NCI-H2171 treated with DMSO at 0.1 percent for 48 hours (cell line): ENCODE results near the gene ODAM.
"Not testable (repeated sequence)": the region's sequence is repeated elsewhere in the genome, so short reads cannot be mapped to it uniquely, and the experiment has no call there.

ENCODE experiments used
- DNase-seq: peaks from one replicate; lab custom pipeline; 2025; lab: John Stamatoyannopoulos, UW

Gene ODAM

DNA sequence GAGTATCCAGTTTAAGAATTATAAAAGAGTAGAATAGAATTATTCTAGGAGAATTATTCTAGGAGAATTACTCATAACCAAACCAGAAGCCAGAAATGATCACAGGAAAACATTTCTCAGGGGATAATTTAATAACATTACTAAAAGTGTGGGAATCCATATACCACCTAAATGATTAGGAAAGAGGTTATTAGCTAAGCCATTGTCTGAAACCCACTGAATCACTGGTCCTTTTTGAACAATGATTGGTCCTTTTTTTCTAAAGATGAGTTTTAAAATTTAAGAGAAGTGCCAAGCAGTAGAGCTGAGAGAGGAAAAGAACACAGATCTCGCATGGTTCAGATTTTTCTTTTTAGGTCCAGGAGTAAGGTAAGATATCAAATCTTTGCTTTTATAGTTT is at the start of gene ODAM:
ODAM (plus strand) TSS at position 301 of the 400 bp plus-strand sequence. CDS start 819 bp downstream, outside the sequence.
- DNase-seq = no peak

DNA sequence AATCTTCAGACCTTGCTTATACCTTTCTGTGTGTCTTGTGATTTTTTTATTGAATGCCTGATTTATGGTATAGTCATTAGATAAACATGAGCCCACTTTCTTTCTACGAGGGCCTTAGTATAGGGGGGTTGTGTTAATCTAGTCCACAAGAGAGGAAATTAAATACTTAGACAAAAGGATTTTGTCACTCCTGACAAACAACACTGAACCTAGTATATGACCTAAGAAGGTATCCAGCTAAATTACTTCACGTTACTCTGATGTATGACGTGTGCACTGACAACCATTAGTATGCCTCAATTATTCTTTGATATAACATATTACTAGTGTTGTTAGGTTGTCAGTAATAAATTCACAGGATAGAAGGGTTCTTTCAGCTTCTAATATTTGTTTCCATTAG is 44.3 kb upstream of the ODAM start:
- no peak for DNase-seq

DNA sequence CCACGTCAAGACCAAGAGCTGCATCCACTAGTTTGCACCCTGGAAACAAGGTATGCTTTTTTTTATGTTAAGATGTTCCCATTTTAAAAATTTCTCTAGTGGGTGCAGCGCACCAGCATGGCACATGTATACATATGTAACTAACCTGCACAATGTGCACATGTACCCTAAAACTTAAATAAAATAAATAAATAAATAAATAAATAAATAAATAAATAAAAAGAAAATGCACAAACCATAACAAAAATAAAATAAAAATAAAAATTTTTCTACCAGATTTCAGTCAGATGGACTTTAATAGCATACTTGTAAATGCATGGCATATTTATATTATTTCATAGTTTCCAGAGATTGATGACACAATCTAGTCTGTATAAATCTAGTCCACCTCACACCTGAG is 43.4 kb upstream of the ODAM start:
- DNase-seq = no peak

- DNase-seq = no peak
Measured at GRCh38 chr4:70153937-70154336, 41.6 kb upstream of the ODAM start, which contains the start of gene PRR27. TSS of gene PRR27 (plus strand) at chr4:70154237. CDS start at chr4:70154376, 139 bp downstream.

DNA sequence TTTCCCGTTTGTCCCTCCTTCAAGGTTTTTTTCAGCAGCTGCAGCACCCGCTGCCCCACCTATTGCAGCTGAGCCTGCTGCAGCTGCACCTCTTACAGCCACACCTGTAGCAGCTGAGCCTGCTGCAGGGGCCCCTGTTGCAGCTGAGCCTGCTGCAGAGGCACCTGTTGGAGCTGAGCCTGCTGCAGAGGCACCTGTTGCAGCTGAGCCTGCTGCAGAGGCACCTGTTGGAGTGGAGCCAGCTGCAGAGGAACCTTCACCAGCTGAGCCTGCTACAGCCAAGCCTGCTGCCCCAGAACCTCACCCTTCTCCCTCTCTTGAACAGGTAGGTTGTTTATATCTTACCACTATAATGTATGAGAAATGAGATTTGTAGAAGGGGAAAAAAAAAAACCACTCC is 36.9 kb upstream of the ODAM start:
- DNase-seq = no peak

GRCh38 chr4:70177090-70177489 is 18.4 kb upstream of the ODAM start:
- DNase-seq = no peak

- DNase-seq = no peak
Measured at GRCh38 chr4:70178075-70178660, 17.4 kb upstream of the ODAM start.

GRCh38 chr4:70179811-70180210 is 15.7 kb upstream of the ODAM start:
- DNase-seq = no peak

- DNase-seq = no peak
Measured at GRCh38 chr4:70181864-70182263, 13.7 kb upstream of the ODAM start.

GRCh38 chr4:70182517-70183167 is 12.9 kb upstream of the ODAM start:
- DNase-seq = no peak

GRCh38 chr4:70183168-70183939 is 12.2 kb upstream of the ODAM start:
- peak; percentile 21 for DNase-seq

DNA sequence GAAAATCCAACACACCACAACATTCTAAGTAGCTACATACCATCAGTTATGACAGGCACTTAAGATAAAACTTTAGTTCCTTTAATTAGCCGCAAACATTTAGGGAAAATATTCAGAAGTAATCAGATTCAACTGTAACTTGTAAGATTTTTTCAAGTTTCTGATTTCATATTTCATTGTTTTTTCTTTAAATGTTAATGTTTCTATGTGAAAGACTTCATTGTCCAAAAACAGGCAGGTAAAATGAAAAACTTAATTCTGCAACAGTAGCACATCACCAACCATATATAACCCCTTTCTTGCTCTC is 11.6 kb upstream of the ODAM start:
- no peak for DNase-seq

GRCh38 chr4:70187216-70187615 is 8.3 kb upstream of the ODAM start:
- DNase-seq = no peak

DNA sequence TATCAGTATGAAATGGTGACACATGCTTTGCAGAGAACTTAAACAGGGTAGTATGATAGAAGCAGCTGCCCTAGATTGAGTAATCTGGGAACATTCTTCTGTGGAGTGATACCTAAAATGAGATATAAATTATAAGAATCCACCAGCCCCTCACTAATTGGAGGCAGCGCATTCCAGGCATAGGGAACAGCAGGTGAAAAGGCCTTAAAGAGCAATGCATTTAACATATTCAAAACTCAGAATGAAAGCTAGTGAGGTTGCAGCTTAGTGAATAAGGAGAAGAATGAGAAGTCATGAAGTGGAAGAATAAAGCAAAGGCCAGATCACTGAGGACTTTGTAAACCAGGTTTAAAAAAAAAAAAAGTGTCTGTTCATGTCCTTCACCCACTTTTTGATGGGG is 4.9 kb upstream of the ODAM start:
- DNase-seq = no peak

DNA sequence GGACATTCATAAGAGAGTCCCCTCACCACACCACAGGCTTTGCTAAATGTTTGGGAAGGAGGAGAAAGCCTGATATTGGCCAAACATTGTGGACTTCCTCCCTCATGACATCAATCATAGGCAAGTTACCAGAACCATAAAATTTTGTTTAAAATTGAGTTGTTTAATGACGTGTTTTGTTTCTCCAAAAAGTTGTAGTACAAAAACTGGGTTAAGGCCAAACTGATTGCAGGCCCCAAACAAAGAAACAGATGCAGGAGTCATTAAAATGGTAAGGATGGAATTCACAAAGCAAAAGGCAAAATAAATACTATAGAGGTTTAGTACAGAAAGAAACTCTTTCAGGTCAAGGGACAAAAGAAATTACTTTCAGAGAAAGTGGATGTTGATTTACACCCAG is 3.9 kb upstream of the ODAM start:
- DNase-seq = no peak

DNA sequence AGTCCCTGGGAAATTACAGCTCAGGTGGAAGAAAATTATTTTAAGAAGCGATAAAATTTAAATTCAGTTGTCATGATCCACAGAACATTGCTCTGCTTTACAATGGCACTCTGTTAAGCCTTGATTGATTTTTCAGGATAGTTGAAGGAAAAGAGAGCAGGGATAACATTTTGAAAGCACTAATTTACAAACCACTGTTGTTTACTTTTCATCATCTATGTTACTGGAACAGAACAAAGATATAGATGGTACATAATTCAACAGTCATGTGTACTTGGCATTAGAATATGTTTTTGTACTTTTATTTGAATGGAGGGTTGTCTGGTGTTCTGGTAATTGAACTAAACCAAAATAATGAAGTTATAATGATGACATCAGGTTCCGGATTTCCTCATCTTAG is 2.6 kb upstream of the ODAM start:
- no peak for DNase-seq

GRCh38 chr4:70196857-70197256 is 1.3 kb downstream of the ODAM start:
- DNase-seq = no peak

DNA sequence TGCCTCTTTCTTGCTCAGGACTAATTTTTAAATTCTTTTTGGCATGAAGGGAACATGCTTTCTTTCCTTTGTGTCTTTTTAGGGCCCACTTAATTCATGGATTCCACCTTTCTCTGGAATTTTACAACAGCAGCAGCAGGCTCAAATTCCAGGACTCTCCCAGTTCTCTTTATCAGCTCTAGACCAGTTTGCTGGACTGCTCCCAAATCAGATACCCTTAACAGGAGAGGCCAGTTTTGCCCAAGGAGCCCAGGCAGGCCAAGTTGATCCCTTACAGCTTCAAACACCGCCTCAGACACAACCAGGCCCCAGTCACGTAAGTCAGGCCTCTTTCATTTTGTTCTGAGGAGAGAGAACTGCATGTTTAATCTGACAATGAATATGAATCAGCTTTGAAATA is 2.3 kb downstream of the ODAM start:
- DNase-seq = no peak

DNA sequence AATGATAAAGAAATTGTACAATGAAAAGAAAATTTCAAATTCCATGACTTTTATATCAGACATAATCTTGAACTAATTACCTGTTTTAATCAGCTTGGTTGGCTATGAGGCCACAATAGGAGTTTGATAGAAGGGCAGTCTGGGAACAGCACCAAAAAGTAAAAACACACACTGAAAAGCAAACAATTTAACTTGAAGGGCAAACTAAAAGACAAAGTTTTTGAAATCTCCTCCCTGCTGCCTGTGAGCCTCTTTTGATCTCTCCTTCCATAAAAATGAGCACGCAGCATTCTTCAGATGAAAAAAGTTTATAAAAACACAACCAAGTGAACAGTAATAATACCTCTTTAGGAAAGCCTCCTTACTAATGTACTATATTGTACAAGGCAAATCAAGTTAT is 8.1 kb downstream of the ODAM start:
- DNase-seq = no peak

DNA sequence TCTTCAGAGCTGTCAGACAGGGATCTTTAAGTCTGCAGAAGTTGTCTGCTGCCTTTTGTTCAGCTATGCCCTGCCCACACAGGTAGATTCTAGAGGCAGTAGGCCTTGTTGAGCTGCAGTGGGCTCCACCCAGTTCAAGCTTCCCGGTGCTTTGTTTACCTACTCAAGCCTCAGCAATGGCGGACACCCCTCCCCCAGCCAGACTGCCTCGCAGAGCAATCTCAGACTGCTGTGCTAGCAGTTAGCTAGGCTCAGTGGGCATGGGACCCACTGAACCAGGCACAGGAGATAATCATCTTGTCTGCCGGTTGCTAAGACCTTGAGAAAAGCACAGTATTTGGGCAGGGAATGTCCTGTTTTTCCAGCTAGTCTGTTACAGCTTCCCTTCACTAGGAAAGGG is 17.2 kb downstream of the ODAM start:
- DNase-seq = not testable (repeated sequence)

DNA sequence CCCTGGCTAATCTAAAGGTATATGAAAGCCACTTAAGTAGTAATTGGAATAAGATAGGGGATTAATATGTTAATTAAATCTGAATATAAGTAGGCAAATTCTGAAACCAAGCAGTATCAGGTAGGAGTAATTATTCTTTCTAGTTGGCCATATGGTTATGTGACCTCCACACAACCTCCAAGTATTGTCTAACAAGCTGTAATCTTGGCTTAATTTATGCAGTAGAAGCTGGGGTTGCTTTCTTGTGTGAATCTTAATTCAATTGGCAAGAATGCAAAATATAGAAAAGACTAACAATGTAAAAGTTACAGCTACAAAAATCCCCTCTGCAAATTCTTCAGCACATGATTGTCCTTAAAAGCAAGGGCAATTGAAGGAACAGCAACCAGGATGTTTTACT is 20.6 kb downstream of the ODAM start:
- DNase-seq = not testable (repeated sequence)

GRCh38 chr4:70216550-70216949 is 21.0 kb downstream of the ODAM start:
- not testable (repeated sequence) for DNase-seq

GRCh38 chr4:70221389-70221788 is 25.9 kb downstream of the ODAM start:
- DNase-seq = not testable (repeated sequence)
